ENCODE data around the gene CBX1.
"Not testable (repeated sequence)": the region's sequence is repeated elsewhere in the genome, so short reads cannot be mapped to it uniquely, and the experiment has no call there.

Gene CBX1

DNA sequence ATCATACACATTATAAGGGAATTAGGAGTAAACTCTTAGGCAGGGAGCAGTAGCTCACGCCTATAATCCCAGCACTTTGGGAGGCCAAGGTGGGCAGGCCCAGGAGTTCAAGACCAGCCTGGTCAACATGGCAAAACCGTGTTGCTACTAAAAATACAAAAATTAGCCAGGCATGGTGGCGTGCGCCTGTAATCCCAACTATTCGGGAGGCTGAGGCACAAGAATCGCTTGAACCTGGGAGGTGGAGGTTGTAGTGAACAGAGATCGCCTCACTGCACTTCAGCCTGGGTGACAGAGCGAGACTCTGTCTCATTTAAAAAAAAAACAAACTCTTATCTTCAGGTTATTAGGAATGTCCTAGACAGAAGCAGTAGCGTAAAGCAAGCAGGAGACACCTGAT lies 28.5 kb downstream of the CBX1 start:
- no CpG with 5 or more reads among the region's 9 CpGs for WGBS (ENCODE audit: insufficient coverage, insufficient read length)

DNA sequence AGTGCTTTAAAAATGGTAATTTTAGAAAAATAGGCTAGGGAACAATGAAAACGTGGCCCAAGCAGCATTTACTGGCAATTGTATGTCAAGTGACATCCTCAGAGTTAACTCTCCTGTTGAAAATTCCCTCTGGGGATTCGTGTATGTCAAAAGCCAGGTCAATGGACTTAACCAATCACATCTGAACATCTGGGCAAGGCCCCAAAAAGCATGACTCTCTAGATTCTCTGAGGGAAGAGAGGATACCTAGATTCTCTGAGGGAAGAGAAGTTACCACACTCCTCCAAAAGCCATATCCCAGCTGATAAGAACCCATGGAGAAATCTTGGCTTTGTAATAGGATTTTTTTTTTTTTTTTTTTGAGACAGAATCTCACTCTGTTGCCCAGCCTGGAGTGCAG lies 29.6 kb downstream of the CBX1 start:
- WGBS (ENCODE audit: insufficient coverage, insufficient read length), result no CpG with 5 or more reads among the region's 2 CpGs
- Histone ChIP-seq H3K27me3 (ENCODE audit: control insufficient read depth, insufficient read depth, low read length) (no peaks in the 10 kb centered on the region), H3K27ac (ENCODE audit: low read length) (no peak overlapping the region), H3K36me3 (ENCODE audit: control insufficient read depth, insufficient read depth, low read length) (peaks cover 10% of the 10 kb centered on the region; the same call in 1 of the 2 replicates), H3K9me3 (ENCODE audit: control insufficient read depth, insufficient read depth, low read length) (no peaks in the 10 kb centered on the region), H3K4me3 (ENCODE audit: low read length) (no peak overlapping the region), H3K4me1 (ENCODE audit: control insufficient read depth, insufficient read depth, low read length) (no peaks in the 10 kb centered on the region)
- DNase-seq (ENCODE audit: low read depth, low spot score), result no peak

More for the DNA sequence above, 28.5 kb downstream of the CBX1 start:
- H3K36me3 ChIP-seq (ENCODE audit: control insufficient read depth, insufficient read depth, low read length), result peaks cover 12% of the 10 kb centered on the region; the same call in 1 of the 2 replicates
- not testable (repeated sequence) for H3K4me1 ChIP-seq (ENCODE audit: control insufficient read depth, insufficient read depth, low read length); H3K9me3 ChIP-seq (ENCODE audit: control insufficient read depth, insufficient read depth, low read length); DNase-seq (ENCODE audit: low read depth, low spot score); H3K27ac ChIP-seq (ENCODE audit: low read length); H3K27me3 ChIP-seq (ENCODE audit: control insufficient read depth, insufficient read depth, low read length); H3K4me3 ChIP-seq (ENCODE audit: low read length)

DNA sequence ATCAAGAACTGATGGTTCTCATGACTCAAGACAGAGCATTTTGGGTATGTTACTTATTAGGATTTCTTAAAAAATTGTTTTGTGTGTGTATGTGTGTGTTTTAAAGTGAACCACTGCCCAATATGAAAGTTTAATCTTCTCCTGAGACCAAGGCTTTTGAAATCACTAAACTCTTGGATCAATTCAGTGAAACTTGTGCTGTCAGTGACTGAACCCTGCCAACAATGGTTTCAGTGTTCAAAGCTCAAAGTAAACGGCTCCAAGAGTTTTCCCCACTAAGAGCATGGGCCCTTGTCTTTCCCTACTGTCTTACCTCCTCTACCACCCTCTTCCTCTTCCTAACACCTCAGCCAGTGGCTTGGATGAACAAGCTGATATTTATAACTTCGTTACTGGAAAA lies 31.1 kb downstream of the CBX1 start:
- Histone ChIP-seq H3K4me1 (ENCODE audit: control insufficient read depth, insufficient read depth, low read length) (no peaks in the 10 kb centered on the region), H3K27ac (ENCODE audit: low read length) (no peak overlapping the region), H3K4me3 (ENCODE audit: low read length) (no peak overlapping the region), H3K9me3 (ENCODE audit: control insufficient read depth, insufficient read depth, low read length) (no peaks in the 10 kb centered on the region), H3K27me3 (ENCODE audit: control insufficient read depth, insufficient read depth, low read length) (no peaks in the 10 kb centered on the region), H3K36me3 (ENCODE audit: control insufficient read depth, insufficient read depth, low read length) (peaks cover 7% of the 10 kb centered on the region; the same call in 1 of the 2 replicates)
- no CpG with 5 or more reads among the region's 2 CpGs for WGBS (ENCODE audit: insufficient coverage, insufficient read length)
- DNase-seq (ENCODE audit: low read depth, low spot score), result no peak

DNA sequence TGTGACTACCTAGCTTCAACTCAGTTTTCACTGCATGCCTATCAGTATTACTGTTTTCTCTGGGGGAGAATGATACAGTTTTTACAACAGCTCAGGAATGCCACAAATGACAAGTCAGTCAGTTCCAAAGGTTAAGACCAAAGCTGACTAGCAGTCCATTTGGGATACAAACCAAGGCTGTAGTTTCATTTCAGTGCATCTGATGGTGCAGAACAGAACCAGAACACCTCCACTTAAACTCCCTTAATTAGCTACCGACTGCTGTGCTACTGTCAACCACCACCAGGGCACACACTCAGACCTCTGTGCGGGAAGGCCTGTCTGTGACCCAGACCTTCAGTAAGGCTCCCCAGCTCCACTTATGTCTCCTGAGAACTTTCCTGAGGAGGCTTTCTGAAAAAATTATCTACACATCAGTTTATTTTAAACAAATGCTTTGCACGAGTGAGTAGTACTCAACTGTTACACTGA lies 32.8 kb downstream of the CBX1 start:
- Histone ChIP-seq H3K36me3 (ENCODE audit: control insufficient read depth, insufficient read depth, low read length) (peaks cover 3% of the 10 kb centered on the region; the same call in 1 of the 2 replicates), H3K9me3 (ENCODE audit: control insufficient read depth, insufficient read depth, low read length) (no peaks in the 10 kb centered on the region), H3K27me3 (ENCODE audit: control insufficient read depth, insufficient read depth, low read length) (no peaks in the 10 kb centered on the region), H3K4me1 (ENCODE audit: control insufficient read depth, insufficient read depth, low read length) (no peaks in the 10 kb centered on the region), H3K27ac (ENCODE audit: low read length) (no peak overlapping the region), H3K4me3 (ENCODE audit: low read length) (no peak overlapping the region)
- no peak for DNase-seq (ENCODE audit: low read depth, low spot score)
- WGBS (ENCODE audit: insufficient coverage, insufficient read length), result no CpG with 5 or more reads among the region's 3 CpGs

DNA sequence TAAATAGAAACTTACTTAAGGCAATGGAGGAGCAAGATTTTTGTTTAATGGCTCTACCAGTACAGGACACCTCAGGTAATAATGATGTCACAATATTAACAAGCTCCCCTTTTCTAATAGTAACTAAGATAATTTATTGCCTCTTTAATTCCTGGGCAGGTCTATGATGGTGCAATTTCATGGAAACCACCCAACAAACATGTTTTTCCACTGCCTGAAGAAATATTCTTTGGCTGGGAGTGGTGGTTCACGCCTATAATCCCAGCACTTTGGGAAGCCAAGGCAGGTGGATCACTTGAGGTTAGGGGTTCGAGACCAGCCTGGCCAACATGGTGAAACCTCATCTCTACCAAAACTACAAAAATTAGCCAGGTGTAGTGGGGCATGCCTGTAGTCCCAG lies 33.5 kb downstream of the CBX1 start:
- not testable (repeated sequence) for H3K36me3 ChIP-seq (ENCODE audit: control insufficient read depth, insufficient read depth, low read length); H3K27ac ChIP-seq (ENCODE audit: low read length); H3K4me3 ChIP-seq (ENCODE audit: low read length); DNase-seq (ENCODE audit: low read depth, low spot score); H3K4me1 ChIP-seq (ENCODE audit: control insufficient read depth, insufficient read depth, low read length); H3K27me3 ChIP-seq (ENCODE audit: control insufficient read depth, insufficient read depth, low read length); H3K9me3 ChIP-seq (ENCODE audit: control insufficient read depth, insufficient read depth, low read length)
- WGBS (ENCODE audit: insufficient coverage, insufficient read length), result no CpG with 5 or more reads among the region's 2 CpGs

DNA sequence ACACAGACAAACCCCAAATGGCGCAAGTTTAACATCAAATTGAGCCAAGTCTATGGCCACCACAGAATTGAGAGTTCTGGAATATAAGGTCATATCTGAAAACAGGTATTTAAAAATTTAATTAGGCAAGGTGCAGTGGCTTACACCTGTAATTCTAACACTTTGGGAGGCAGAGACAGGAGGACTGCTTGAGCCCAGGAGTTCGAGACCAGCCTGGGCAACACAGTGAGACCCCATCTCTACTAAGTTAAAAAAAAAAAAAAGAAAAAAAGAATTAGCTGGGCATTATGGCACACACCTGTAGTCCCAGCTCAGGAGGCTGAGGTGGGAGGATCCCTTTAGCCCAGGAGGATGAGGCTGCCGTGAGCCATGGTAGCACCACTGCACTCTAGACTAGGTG lies 34.0 kb downstream of the CBX1 start:
- Histone ChIP-seq H3K36me3 (ENCODE audit: control insufficient read depth, insufficient read depth, low read length) (peaks cover 4% of the 10 kb centered on the region; the same call in 1 of the 2 replicates), H3K4me1 (ENCODE audit: control insufficient read depth, insufficient read depth, low read length) (no peaks in the 10 kb centered on the region), H3K9me3 (ENCODE audit: control insufficient read depth, insufficient read depth, low read length) (no peaks in the 10 kb centered on the region), H3K27me3 (ENCODE audit: control insufficient read depth, insufficient read depth, low read length) (no peaks in the 10 kb centered on the region), H3K4me3 (ENCODE audit: low read length) (no peak overlapping the region), H3K27ac (ENCODE audit: low read length) (no peak overlapping the region)
- WGBS (ENCODE audit: insufficient coverage, insufficient read length), result no CpG with 5 or more reads among the region's 3 CpGs
- DNase-seq (ENCODE audit: low read depth, low spot score), result no peak

DNA sequence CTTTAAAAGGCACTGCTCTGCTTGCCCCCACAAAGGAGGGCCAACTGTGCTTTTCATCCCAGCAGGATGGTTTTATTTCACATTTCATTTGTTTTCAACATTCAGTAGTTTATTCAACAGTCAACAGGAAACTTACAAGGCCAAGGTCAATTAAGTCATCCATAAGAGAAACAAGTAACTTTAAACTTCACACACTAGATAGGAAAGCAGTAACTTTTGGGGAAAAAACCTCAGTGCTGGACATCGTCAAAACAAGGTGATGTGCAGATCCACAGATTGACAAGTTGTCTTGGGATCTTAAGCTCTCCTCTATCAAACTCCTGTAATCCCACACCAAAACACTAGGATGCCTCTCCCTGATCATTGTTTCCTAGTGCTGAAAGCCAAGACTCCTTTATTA lies 34.6 kb downstream of the CBX1 start:
- no CpG with 5 or more reads among the region's 1 CpG for WGBS (ENCODE audit: insufficient coverage, insufficient read length)
- Histone ChIP-seq H3K9me3 (ENCODE audit: control insufficient read depth, insufficient read depth, low read length) (no peaks in the 10 kb centered on the region), H3K36me3 (ENCODE audit: control insufficient read depth, insufficient read depth, low read length) (peaks cover 7% of the 10 kb centered on the region; the same call in 1 of the 2 replicates), H3K4me1 (ENCODE audit: control insufficient read depth, insufficient read depth, low read length) (no peaks in the 10 kb centered on the region), H3K27me3 (ENCODE audit: control insufficient read depth, insufficient read depth, low read length) (no peaks in the 10 kb centered on the region), H3K27ac (ENCODE audit: low read length) (no peak overlapping the region), H3K4me3 (ENCODE audit: low read length) (no peak overlapping the region)
- no peak for DNase-seq (ENCODE audit: low read depth, low spot score)

DNA sequence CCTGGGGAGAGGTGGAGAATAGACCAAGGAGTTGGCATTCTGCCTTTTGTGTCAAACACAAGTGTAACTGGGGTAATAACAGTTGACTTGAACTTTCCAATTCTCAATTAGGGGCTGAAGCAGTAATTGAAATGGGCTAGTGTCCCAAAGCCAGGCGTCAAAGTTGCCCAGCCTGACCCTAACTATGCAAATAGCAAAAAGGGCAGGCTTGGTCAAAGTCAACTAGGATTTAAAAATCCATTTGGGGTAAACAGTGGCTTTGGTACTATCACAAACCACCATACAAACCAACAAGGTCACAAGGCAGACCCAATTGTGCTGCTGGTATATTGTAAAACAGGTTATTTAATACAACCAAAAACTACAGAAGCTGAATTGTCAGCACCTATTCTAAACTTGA lies 35.1 kb downstream of the CBX1 start:
- no peaks in the 10 kb centered on the region for H3K4me1 ChIP-seq (ENCODE audit: control insufficient read depth, insufficient read depth, low read length)

DNA sequence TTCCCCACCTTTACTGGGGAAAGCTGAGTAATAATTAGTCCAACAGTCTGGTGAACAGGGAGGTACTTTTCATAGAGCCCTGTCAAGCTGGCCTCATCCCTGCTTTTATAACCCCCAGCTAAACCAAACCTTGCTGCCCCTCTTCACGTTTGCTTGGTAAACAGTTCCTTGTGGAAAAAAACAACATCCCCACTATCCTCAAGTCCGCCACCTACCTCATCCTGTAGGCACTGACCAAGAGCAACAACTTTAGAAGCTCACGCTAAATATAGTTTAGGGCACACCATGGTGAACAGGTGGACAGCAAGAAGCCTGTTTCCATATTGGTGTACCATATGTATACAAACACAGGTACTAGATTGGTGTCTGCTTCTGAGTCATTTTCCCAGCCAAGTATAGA lies 36.6 kb downstream of the CBX1 start:
- Histone ChIP-seq H3K27me3 (ENCODE audit: control insufficient read depth, insufficient read depth, low read length) (no peaks in the 10 kb centered on the region), H3K4me3 (ENCODE audit: low read length) (no peak overlapping the region), H3K36me3 (ENCODE audit: control insufficient read depth, insufficient read depth, low read length) (peaks cover 14% of the 10 kb centered on the region), H3K27ac (ENCODE audit: low read length) (no peak overlapping the region), H3K9me3 (ENCODE audit: control insufficient read depth, insufficient read depth, low read length) (no peaks in the 10 kb centered on the region), H3K4me1 (ENCODE audit: control insufficient read depth, insufficient read depth, low read length) (no peaks in the 10 kb centered on the region)
- DNase-seq (ENCODE audit: low read depth, low spot score), result no peak
- no CpG with 5 or more reads among the region's 3 CpGs for WGBS (ENCODE audit: insufficient coverage, insufficient read length)

More for the DNA sequence above, 35.1 kb downstream of the CBX1 start:
- Histone ChIP-seq H3K27ac (ENCODE audit: low read length) (no peak overlapping the region), H3K9me3 (ENCODE audit: control insufficient read depth, insufficient read depth, low read length) (no peaks in the 10 kb centered on the region), H3K4me3 (ENCODE audit: low read length) (no peak overlapping the region), H3K27me3 (ENCODE audit: control insufficient read depth, insufficient read depth, low read length) (no peaks in the 10 kb centered on the region), H3K36me3 (ENCODE audit: control insufficient read depth, insufficient read depth, low read length) (peaks cover 8% of the 10 kb centered on the region; the same call in 1 of the 2 replicates)
- DNase-seq (ENCODE audit: low read depth, low spot score), result no peak
- no CpG with 5 or more reads among the region's 1 CpG for WGBS (ENCODE audit: insufficient coverage, insufficient read length)

DNA sequence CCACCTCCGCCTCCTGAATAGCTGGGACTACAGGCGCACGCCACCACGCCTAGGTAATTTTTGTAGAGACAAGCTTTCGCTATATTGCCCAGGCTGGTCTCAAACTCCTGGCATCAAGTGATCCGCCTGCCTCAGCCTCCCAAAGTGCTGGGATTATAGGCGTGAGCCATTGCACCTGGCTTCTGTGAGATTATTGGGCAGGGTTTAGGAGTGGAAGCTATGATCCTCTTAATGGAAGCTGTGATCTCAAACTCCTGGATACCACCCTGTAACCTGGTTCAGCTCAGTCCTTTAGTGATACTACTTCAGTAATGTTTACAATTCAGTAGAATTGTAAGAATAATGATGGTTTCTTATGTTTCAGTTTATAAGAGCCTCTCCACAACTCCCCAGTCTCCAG lies 39.0 kb downstream of the CBX1 start:
- Histone ChIP-seq H3K4me1 (ENCODE audit: control insufficient read depth, insufficient read depth, low read length) (no peaks in the 10 kb centered on the region), H3K36me3 (ENCODE audit: control insufficient read depth, insufficient read depth, low read length) (peaks cover 38% of the 10 kb centered on the region), H3K27me3 (ENCODE audit: control insufficient read depth, insufficient read depth, low read length) (no peaks in the 10 kb centered on the region), H3K4me3 (ENCODE audit: low read length) (no peak overlapping the region), H3K27ac (ENCODE audit: low read length) (no peak overlapping the region), H3K9me3 (ENCODE audit: control insufficient read depth, insufficient read depth, low read length) (no peaks in the 10 kb centered on the region)
- no CpG with 5 or more reads among the region's 7 CpGs for WGBS (ENCODE audit: insufficient coverage, insufficient read length)
- DNase-seq (ENCODE audit: low read depth, low spot score), result no peak

DNA sequence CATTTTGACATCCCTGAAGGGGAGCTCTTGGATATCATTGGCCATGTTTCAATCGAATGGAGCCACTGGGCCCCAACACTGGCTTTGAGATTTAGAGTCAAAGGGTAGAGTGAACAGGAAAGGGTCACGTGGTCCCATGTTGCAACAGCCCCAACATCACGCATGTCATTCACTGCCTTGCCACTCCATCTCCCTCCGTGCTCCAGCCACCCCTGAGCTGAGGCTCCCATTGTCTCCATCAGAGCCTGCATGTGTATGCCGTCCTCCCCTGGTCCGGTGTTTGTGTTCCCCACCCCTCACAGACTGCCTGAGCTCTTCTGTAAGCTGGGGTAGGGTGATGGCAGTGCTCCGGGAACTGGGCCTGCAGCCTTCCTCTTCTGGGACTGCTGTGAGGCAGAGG lies 41.0 kb downstream of the CBX1 start:
- Histone ChIP-seq H3K27ac (ENCODE audit: low read length) (no peak overlapping the region), H3K4me1 (ENCODE audit: control insufficient read depth, insufficient read depth, low read length) (peaks cover 4% of the 10 kb centered on the region), H3K36me3 (ENCODE audit: control insufficient read depth, insufficient read depth, low read length) (peaks cover 49% of the 10 kb centered on the region), H3K9me3 (ENCODE audit: control insufficient read depth, insufficient read depth, low read length) (no peaks in the 10 kb centered on the region), H3K27me3 (ENCODE audit: control insufficient read depth, insufficient read depth, low read length) (no peaks in the 10 kb centered on the region), H3K4me3 (ENCODE audit: low read length) (no peak overlapping the region)
- no CpG with 5 or more reads among the region's 7 CpGs for WGBS (ENCODE audit: insufficient coverage, insufficient read length)
- DNase-seq (ENCODE audit: low read depth, low spot score), result no peak

Measured in iPS DF 6.9 (cell line).